Measurements from ENCODE around the gene CHST9. TPM values are rescaled to one million over a fixed set of nuclear protein-coding genes. Genes with fewer than 3 reads are reported as not detected.

Gene CHST9
- polyA plus RNA-seq, 2 of the 4 experiments (the other 2 are of a cell fraction) = 0.06 TPM; not detected in 1

GRCh38 chr18:27054926-27055325 lies 130.2 kb downstream of the CHST9 start:
- DNase-seq (ENCODE audit: low read depth in 1 of 2, low spot score in 1 of 2) (no peak), FAIRE-seq (no peak), ATAC-seq (no peak)
- POLR2A ChIA-PET = no interaction called here
- H3K27ac ChIP-seq = no peak overlapping the region
- H3K4me3 ChIP-seq = no peak overlapping the region
- CTCF ChIA-PET = no interaction called here
- H3K4me2 ChIP-seq = no peak overlapping the region
- 47% methylated on average over 3 of the region's 3 CpGs for WGBS (ENCODE audit: missing lambda C conversion rate)
- no peak for TF ChIP-seq ZFP36 (IDR thresholded peaks at IDR 0.05; ENCODE audit: borderline replicate concordance, partially characterized antibody)
- TF ChIP-seq PBX3 (IDR thresholded peaks at IDR 0.05) = no peak
- no peak for TF ChIP-seq HMGXB4 (CRISPR knock-in tag; IDR thresholded peaks at IDR 0.05; ENCODE audit: borderline replicate concordance)
- no peak for TF ChIP-seq CHD4 (IDR thresholded peaks at IDR 0.05; ENCODE audit: borderline replicate concordance)
- no peak for TF ChIP-seq NPAS2 (CRISPR knock-in tag; IDR thresholded peaks at IDR 0.05; ENCODE audit: borderline replicate concordance)
- TF ChIP-seq TFCP2L1 (CRISPR knock-in tag; IDR thresholded peaks at IDR 0.05) = no peak
- no peak for TF ChIP-seq JUN (IDR thresholded peaks at IDR 0.05)
- TF ChIP-seq MAX (IDR thresholded peaks at IDR 0.05) = no peak
- TF ChIP-seq TP53 (CRISPR knock-in tag; IDR thresholded peaks at IDR 0.05) = no peak
- TF ChIP-seq EHF (CRISPR knock-in tag; IDR thresholded peaks at IDR 0.05) = no peak
- no peak for TF ChIP-seq SREBF2 (IDR thresholded peaks at IDR 0.05)
- no peak for TF ChIP-seq CBX8 (IDR thresholded peaks at IDR 0.05)
- no peaks in the 10 kb centered on the region for H3K4me1 ChIP-seq
- H3K9me3 ChIP-seq = no peaks in the 10 kb centered on the region

GRCh38 chr18:27049969-27050368 lies 135.1 kb downstream of the CHST9 start:
- ChIA-PET POLR2A (no interaction called here), CTCF (no interaction called here)
- WGBS (ENCODE audit: missing lambda C conversion rate) = 27% methylated on average over 4 of the region's 4 CpGs
- Histone ChIP-seq H3K9me3 (no peaks in the 10 kb centered on the region), H3K4me3 (no peak overlapping the region), H3K27ac (no peak overlapping the region), H3K4me1 (no peaks in the 10 kb centered on the region), H3K4me2 (no peak overlapping the region)
- ATAC-seq (no peak), DNase-seq (ENCODE audit: low read depth in 1 of 2, low spot score in 1 of 2) (no peak), FAIRE-seq (no peak)
- TF ChIP-seq HMGXB4 (CRISPR knock-in tag; IDR thresholded peaks at IDR 0.05; ENCODE audit: borderline replicate concordance) (no peak), TFCP2L1 (CRISPR knock-in tag; IDR thresholded peaks at IDR 0.05) (no peak), MAFK (IDR thresholded peaks at IDR 0.05; ENCODE audit: partially characterized antibody) (no peak), NR3C1 (IDR thresholded peaks at IDR 0.05) (no peak), FOSL2 (IDR thresholded peaks at IDR 0.05) (no peak), FOSL2 (CRISPR knock-in tag; IDR thresholded peaks at IDR 0.05) (no peak), MYC (IDR thresholded peaks at IDR 0.05; ENCODE audit: borderline replicate concordance, low read length) (no peak), EHMT2 (IDR thresholded peaks at IDR 0.05; ENCODE audit: low read depth) (no peak), EP300 (IDR thresholded peaks at IDR 0.05) (no peak), ZC3H11A (IDR thresholded peaks at IDR 0.05) (no peak), FOXS1 (CRISPR knock-in tag; IDR thresholded peaks at IDR 0.05) (no peak), REST (IDR thresholded peaks at IDR 0.05) (no peak), HDAC2 (IDR thresholded peaks at IDR 0.05) (no peak), CEBPB (IDR thresholded peaks at IDR 0.05) (no peak)

All from A549 (cell line).